Omental fat pad (tissue), 4 donors: ENCODE measurements around the gene FOCAD. TPM values are rescaled to one million over a fixed set of nuclear protein-coding genes. Genes with fewer than 3 reads are reported as not detected.

Experiments used
- ATAC-seq: fragments of 150-250 bp; one replicate; pipeline ENCODE4 v1.9.1; 2016; ENCODE audit warnings: mild to moderate bottlenecking, moderate library complexity; ENCODE audit not compliant: low FRiP score
- DNase-seq: peaks from one replicate; pipeline ENCODE4 v3.0.0-alpha.2; 2019; ENCODE audit warnings: low spot score
- total RNA-seq, 4 donors: library from RNA; depleted of rRNA; stranded (reverse); fragments of >200 nt; gene quantifications; one replicate each; pipeline ENCODE4 v1.1.0, GENCODE V29; 2016
- TF ChIP-seq, protein P1 (sequence below), 3 donors: fragments of 450-650 bp; IDR thresholded peaks; one replicate each; pipeline ENCODE4 v1.5.1; 2016 to 2017; ENCODE audit warnings: antibody characterized with exemption in 3 of 3, mild to moderate bottlenecking in 3 of 3, moderate library complexity in 2 of 3

The FOCAD gene
- total RNA-seq, 4 donors from 2014 or later = 19.1 to 57.4 (median 30.9) TPM

DNA sequence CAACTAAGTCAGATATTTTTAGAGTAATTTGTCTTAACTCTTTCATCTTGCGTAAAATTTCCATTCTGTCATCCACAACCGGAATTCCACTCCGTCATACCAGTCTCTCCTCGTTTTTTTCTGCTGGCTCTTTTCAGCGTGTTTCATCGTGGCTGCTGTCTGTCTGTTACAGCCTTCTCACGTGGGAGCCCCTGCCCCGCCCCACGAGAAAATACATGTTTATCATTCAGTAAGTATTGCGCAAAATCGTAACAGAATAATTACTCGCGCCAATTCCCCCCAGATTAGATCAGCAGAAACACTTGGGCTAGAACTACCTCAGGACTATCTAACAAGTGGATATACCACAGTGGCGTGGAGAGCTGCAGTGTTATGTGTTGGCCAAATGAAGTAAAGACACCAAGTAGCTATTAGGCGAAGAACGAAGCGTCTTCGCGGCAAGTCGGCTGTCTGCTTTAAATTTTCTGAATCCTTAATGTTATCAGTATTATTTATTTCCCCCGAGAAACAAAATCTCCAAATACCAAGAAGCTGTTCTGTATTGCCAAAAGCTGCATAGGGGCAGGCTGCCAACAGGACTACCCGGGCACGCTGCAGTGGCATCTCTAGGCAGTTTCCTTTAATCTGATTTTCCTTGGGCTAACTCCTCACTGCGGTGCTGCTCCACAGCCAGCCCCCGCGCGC lies 566 bp upstream of the FOCAD start:
- DNase-seq = peak; percentile 53
- peak; percentile 75 for ATAC-seq

DNA sequence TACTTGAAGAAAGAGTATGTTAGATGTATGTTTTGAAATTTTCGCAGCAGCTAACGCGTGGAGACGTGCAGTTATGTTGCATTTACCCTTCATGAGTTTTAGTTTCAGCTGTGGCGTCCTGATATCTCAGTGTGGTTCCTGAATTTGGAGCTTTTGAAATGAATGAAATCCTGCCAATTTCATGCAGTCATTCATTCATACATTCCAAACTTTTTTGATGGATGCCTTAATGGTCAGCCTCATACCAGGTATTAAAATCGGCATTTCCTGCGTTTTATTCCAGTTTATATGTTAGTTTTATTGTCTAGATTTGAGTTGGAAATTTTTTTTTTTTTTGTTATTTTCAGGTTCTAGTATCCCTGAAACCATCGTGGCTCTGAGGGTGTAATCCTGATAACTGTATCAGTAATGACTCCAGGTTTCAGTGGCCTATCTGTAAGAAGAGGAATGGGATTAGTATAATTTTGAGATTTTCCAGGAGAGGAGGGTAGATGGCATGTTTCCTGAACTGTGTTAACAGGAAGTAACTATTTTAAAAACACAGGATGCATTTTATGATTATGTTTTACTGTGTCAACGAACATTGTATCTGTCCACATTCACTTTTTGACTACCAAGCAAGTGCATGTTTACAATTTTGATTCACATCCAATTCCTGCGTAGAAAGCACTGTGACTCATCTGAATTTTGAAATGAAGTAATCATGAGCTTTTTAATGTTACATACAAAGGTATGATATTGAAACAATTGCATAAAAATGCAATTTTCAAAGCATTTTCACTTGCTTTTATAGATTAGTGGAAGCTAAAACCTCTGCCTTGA lies 1.0 kb downstream of the FOCAD start:
- ATAC-seq = no peak
- TF ChIP-seq, protein P1, sequence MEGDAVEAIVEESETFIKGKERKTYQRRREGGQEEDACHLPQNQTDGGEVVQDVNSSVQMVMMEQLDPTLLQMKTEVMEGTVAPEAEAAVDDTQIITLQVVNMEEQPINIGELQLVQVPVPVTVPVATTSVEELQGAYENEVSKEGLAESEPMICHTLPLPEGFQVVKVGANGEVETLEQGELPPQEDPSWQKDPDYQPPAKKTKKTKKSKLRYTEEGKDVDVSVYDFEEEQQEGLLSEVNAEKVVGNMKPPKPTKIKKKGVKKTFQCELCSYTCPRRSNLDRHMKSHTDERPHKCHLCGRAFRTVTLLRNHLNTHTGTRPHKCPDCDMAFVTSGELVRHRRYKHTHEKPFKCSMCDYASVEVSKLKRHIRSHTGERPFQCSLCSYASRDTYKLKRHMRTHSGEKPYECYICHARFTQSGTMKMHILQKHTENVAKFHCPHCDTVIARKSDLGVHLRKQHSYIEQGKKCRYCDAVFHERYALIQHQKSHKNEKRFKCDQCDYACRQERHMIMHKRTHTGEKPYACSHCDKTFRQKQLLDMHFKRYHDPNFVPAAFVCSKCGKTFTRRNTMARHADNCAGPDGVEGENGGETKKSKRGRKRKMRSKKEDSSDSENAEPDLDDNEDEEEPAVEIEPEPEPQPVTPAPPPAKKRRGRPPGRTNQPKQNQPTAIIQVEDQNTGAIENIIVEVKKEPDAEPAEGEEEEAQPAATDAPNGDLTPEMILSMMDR (IDR thresholded peaks at IDR 0.05) = no peak
- DNase-seq = no peak

More for the DNA sequence above, 566 bp upstream of the FOCAD start:
- TF ChIP-seq, protein P1 (IDR thresholded peaks at IDR 0.05) = no peak

DNA sequence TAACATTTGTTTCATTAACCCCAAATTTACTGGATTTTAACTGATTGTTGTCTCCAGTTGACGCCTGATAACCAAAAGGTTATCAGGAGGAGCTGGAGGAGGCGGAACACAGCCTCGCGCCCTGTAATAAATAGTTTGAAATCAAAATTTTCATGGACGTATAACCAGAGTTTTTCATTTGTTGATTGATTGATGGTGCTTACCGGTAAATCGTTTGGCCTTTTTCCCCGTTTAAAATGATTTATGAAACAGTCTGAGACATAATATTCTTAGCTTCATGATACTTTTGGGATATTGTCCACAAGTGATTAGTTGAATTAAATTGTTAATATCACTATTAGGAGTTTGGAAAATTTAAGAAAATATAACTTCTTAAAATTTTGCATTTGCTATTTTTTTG lies 1.7 kb downstream of the FOCAD start:
- TF ChIP-seq, protein P1 (IDR thresholded peaks at IDR 0.05) = no peak
- ATAC-seq (no peak), DNase-seq (no peak)

DNA sequence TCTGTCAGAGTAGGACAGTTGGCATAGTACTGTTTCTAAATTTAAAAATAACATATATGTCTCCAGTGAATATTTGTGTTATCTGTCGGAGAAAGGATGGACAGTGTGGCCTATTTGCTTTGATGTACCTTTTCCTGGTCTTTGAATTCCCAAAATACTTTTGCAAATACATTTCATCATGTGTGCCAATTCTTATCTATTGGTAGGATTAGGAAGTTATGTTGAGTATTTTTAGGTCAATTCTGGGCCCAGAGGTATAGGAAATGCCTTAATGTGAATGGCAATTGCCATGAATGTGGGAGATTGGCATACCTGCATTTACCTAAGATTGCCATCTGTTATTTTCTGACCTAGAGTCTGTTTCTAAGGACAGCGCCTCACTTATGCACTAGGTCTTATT lies 5.8 kb downstream of the FOCAD start:
- DNase-seq = no peak
- no peak for ATAC-seq
- TF ChIP-seq, protein P1 (IDR thresholded peaks at IDR 0.05) = no peak

GRCh38 chr9:20692554-20692953 lies 8.5 kb downstream of the FOCAD start:
- DNase-seq = no peak
- no peak for ATAC-seq
- TF ChIP-seq, protein P1 (IDR thresholded peaks at IDR 0.05) = no peak

DNA sequence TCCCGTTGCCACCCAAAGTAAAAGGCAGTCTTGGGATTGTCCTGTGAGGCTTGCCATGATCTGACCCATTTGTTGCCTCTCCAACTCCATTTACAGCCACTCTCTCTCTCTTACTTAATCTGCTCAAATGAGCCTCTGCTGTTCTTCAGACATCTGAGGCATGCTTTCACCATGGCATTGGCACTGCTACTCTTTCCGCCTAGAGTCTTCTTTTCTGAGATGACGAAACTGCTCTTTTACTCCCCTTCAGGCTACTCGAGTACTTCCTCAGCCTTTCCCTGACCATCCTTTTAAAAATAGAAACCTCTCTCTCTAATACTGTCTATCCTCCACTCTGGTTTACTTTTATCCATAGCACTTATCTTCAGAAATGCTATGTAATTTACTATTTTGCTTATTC lies 9.0 kb downstream of the FOCAD start:
- ATAC-seq = peak; percentile 64
- TF ChIP-seq, protein P1 (IDR thresholded peaks at IDR 0.05) = no peak
- no peak for DNase-seq
